ENCODE results near the gene PCDH15. TPM values are rescaled to one million over a fixed set of nuclear protein-coding genes. Genes with fewer than 3 reads are reported as not detected.

PCDH15 gene
- total RNA-seq, 1 experiment from 2014 or later, result 0.59 TPM

DNA sequence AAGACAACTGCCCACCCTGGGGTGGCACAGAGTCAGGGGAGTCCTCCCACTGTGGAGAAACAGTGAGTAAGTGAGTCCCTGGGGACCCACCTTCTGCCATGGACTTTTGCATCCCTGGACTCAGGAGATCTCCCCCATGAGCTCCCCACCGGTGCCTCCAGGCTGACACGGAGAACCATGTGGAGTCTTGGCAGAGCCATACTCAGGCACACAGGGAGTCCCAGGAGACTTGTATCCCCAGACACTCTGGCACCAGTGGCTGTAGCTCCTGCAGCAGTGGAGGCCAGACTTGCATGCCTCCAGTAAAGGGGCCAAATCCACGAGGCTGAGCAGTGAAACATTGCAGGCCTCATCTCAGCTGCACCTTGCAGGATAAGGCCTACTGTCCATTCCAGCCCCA, 791.4 kb downstream of the PCDH15 start:
- no peaks in the 10 kb centered on the region for H3K36me3 Mint-ChIP-seq
- TF ChIP-seq NFYB (CRISPR knock-in tag; conservative IDR thresholded peaks at IDR 0.05; ENCODE audit: low read depth) (no peak), NR2C2 (CRISPR knock-in tag; IDR thresholded peaks at IDR 0.05) (no peak), ZNF263 (CRISPR knock-in tag; IDR thresholded peaks at IDR 0.05; ENCODE audit: low read depth) (no peak), PRRX2 (CRISPR knock-in tag; IDR thresholded peaks at IDR 0.05) (no peak), SMAD4 (CRISPR knock-in tag; IDR thresholded peaks at IDR 0.05) (no peak), RORB (CRISPR knock-in tag; IDR thresholded peaks at IDR 0.05) (no peak)
- TF ChIP-seq, protein P1, sequence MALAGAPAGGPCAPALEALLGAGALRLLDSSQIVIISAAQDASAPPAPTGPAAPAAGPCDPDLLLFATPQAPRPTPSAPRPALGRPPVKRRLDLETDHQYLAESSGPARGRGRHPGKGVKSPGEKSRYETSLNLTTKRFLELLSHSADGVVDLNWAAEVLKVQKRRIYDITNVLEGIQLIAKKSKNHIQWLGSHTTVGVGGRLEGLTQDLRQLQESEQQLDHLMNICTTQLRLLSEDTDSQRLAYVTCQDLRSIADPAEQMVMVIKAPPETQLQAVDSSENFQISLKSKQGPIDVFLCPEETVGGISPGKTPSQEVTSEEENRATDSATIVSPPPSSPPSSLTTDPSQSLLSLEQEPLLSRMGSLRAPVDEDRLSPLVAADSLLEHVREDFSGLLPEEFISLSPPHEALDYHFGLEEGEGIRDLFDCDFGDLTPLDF (CRISPR knock-in tag; IDR thresholded peaks at IDR 0.05), result no peak
- no peaks in the 10 kb centered on the region for H3K4me1 Mint-ChIP-seq
- no peak overlapping the region for H3K27ac Mint-ChIP-seq
- H3K27me3 Mint-ChIP-seq (ENCODE audit: low read depth), result no peaks in the 10 kb centered on the region
- ChIA-PET POLR2A (no interaction called here), CTCF (no interaction called here)
- ATAC-seq (no peak), DNase-seq (ENCODE audit: low spot score) (no peak)
- no peak overlapping the region for H3K4me3 Mint-ChIP-seq
- peaks cover 27% of the 10 kb centered on the region for H3K9me3 Mint-ChIP-seq

DNA sequence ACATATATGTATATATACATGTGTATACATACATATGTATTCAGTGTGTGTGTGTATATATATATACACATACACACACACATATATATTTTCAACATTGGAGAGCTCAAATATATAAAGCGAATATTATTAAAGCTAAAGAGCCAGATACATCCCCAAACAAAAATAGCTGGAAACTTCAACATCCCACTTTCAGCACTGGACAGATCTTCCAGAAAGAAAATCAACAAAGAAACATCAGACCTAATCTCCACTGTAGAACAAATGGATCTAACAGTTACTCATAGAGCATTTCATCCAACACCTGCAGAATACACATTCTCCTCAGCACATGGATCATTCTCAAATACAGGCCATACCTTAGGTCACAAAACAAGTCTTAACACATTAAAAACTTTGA, 799.0 kb downstream of the PCDH15 start:
- no peak overlapping the region for H3K27ac Mint-ChIP-seq
- no peaks in the 10 kb centered on the region for H3K4me1 Mint-ChIP-seq
- H3K9me3 Mint-ChIP-seq, result peaks cover 12% of the 10 kb centered on the region
- no peaks in the 10 kb centered on the region for H3K36me3 Mint-ChIP-seq
- TF ChIP-seq PRRX2 (CRISPR knock-in tag; IDR thresholded peaks at IDR 0.05) (no peak), HMGA2 (CRISPR knock-in tag; IDR thresholded peaks at IDR 0.05) (no peak), ETV6 (CRISPR knock-in tag; IDR thresholded peaks at IDR 0.05) (no peak), GABPB1 (CRISPR knock-in tag; IDR thresholded peaks at IDR 0.05) (no peak), NFYB (CRISPR knock-in tag; conservative IDR thresholded peaks at IDR 0.05; ENCODE audit: low read depth) (no peak), ATF1 (CRISPR knock-in tag; IDR thresholded peaks at IDR 0.05) (no peak), FOXP1 (CRISPR knock-in tag; IDR thresholded peaks at IDR 0.05; ENCODE audit: borderline replicate concordance) (no peak), ZBTB21 (CRISPR knock-in tag; IDR thresholded peaks at IDR 0.05; ENCODE audit: borderline replicate concordance) (no peak), TEAD4 (CRISPR knock-in tag; IDR thresholded peaks at IDR 0.05) (no peak), GTF2I (CRISPR knock-in tag; conservative IDR thresholded peaks at IDR 0.05) (no peak), ZNF423 (CRISPR knock-in tag; IDR thresholded peaks at IDR 0.05) (no peak)
- TF ChIP-seq, protein P2, sequence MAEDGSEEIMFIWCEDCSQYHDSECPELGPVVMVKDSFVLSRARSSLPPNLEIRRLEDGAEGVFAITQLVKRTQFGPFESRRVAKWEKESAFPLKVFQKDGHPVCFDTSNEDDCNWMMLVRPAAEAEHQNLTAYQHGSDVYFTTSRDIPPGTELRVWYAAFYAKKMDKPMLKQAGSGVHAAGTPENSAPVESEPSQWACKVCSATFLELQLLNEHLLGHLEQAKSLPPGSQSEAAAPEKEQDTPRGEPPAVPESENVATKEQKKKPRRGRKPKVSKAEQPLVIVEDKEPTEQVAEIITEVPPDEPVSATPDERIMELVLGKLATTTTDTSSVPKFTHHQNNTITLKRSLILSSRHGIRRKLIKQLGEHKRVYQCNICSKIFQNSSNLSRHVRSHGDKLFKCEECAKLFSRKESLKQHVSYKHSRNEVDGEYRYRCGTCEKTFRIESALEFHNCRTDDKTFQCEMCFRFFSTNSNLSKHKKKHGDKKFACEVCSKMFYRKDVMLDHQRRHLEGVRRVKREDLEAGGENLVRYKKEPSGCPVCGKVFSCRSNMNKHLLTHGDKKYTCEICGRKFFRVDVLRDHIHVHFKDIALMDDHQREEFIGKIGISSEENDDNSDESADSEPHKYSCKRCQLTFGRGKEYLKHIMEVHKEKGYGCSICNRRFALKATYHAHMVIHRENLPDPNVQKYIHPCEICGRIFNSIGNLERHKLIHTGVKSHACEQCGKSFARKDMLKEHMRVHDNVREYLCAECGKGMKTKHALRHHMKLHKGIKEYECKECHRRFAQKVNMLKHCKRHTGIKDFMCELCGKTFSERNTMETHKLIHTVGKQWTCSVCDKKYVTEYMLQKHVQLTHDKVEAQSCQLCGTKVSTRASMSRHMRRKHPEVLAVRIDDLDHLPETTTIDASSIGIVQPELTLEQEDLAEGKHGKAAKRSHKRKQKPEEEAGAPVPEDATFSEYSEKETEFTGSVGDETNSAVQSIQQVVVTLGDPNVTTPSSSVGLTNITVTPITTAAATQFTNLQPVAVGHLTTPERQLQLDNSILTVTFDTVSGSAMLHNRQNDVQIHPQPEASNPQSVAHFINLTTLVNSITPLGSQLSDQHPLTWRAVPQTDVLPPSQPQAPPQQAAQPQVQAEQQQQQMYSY (CRISPR knock-in tag; IDR thresholded peaks at IDR 0.05), result no peak
- H3K27me3 Mint-ChIP-seq (ENCODE audit: low read depth), result no peaks in the 10 kb centered on the region
- ChIA-PET POLR2A (no interaction called here), CTCF (no interaction called here)
- H3K4me3 Mint-ChIP-seq, result no peak overlapping the region
- no peak for ATAC-seq
- no peak for DNase-seq (ENCODE audit: low spot score)

DNA sequence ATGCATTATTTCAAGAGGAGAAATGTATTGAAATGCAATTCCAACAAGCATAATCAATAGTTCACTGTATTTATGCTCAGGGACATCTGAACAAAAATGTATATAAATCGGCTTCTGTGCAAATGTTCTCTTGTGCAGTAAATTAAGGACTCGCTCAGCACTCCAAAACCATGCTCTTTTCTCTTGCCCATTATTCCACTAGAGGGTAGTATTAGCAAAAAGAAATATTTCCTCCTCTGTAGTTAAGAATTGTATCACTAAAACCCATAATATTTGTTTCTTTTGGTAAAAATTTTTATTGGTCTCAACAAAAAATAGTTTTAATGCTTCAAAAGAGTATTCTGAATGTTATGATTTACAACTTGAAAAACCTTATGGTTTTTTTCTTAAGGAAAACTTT, 803.1 kb downstream of the PCDH15 start:
- H3K4me3 Mint-ChIP-seq, result no peak overlapping the region
- no peak overlapping the region for H3K27ac Mint-ChIP-seq
- ChIA-PET POLR2A (no interaction called here), CTCF (no interaction called here)
- no peaks in the 10 kb centered on the region for H3K36me3 Mint-ChIP-seq
- no peaks in the 10 kb centered on the region for H3K9me3 Mint-ChIP-seq
- no peaks in the 10 kb centered on the region for H3K27me3 Mint-ChIP-seq (ENCODE audit: low read depth)
- H3K4me1 Mint-ChIP-seq, result no peaks in the 10 kb centered on the region; the same call in 1 of the 2 replicates
- DNase-seq (ENCODE audit: low spot score) (no peak), ATAC-seq (no peak)
- TF ChIP-seq GABPB1 (CRISPR knock-in tag; IDR thresholded peaks at IDR 0.05), result no peak
- no peak for TF ChIP-seq JAZF1 (CRISPR knock-in tag; IDR thresholded peaks at IDR 0.05)

DNA sequence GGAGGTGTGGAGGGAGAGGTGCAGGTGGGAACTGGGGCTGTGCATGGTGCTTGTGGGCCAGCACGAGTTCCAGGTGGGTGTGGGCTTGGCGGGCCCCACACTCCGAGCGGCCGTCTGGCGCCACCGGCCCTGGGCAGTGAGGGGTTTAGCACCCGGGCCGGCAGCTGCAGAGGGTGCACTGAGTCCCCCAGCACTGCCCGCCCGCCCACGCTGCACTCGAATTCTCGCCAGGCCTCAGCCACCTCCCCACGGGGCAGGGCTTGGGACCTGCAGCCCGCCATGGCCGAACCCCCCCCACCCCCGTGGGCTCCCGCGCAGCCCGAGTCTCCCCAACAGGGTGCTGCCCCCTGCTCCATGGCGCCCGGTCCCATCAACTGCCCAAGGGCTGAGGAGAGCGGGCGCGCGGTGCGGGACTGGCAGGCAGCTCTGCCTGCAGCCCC, 810.2 kb downstream of the PCDH15 start:
- H3K27ac Mint-ChIP-seq, result no peak overlapping the region
- POLR2A ChIA-PET, result no interaction called here
- ATAC-seq, result no peak
- H3K36me3 Mint-ChIP-seq, result peaks cover 27% of the 10 kb centered on the region
- no peak overlapping the region for H3K4me3 Mint-ChIP-seq
- no peak for DNase-seq (ENCODE audit: low spot score)
- CTCF ChIA-PET, result no interaction called here
- H3K27me3 Mint-ChIP-seq (ENCODE audit: low read depth), result no peaks in the 10 kb centered on the region
- peaks cover 43% of the 10 kb centered on the region for H3K9me3 Mint-ChIP-seq
- peaks cover 3% of the 10 kb centered on the region for H3K4me1 Mint-ChIP-seq
- TF ChIP-seq, protein P3, sequence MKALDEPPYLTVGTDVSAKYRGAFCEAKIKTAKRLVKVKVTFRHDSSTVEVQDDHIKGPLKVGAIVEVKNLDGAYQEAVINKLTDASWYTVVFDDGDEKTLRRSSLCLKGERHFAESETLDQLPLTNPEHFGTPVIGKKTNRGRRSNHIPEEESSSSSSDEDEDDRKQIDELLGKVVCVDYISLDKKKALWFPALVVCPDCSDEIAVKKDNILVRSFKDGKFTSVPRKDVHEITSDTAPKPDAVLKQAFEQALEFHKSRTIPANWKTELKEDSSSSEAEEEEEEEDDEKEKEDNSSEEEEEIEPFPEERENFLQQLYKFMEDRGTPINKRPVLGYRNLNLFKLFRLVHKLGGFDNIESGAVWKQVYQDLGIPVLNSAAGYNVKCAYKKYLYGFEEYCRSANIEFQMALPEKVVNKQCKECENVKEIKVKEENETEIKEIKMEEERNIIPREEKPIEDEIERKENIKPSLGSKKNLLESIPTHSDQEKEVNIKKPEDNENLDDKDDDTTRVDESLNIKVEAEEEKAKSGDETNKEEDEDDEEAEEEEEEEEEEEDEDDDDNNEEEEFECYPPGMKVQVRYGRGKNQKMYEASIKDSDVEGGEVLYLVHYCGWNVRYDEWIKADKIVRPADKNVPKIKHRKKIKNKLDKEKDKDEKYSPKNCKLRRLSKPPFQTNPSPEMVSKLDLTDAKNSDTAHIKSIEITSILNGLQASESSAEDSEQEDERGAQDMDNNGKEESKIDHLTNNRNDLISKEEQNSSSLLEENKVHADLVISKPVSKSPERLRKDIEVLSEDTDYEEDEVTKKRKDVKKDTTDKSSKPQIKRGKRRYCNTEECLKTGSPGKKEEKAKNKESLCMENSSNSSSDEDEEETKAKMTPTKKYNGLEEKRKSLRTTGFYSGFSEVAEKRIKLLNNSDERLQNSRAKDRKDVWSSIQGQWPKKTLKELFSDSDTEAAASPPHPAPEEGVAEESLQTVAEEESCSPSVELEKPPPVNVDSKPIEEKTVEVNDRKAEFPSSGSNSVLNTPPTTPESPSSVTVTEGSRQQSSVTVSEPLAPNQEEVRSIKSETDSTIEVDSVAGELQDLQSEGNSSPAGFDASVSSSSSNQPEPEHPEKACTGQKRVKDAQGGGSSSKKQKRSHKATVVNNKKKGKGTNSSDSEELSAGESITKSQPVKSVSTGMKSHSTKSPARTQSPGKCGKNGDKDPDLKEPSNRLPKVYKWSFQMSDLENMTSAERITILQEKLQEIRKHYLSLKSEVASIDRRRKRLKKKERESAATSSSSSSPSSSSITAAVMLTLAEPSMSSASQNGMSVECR (CRISPR knock-in tag; IDR thresholded peaks at IDR 0.05; ENCODE audit: borderline replicate concordance), result no peak
- no peak for TF ChIP-seq RELA (CRISPR knock-in tag; IDR thresholded peaks at IDR 0.05; ENCODE audit: borderline replicate concordance)
- TF ChIP-seq, protein P4, sequence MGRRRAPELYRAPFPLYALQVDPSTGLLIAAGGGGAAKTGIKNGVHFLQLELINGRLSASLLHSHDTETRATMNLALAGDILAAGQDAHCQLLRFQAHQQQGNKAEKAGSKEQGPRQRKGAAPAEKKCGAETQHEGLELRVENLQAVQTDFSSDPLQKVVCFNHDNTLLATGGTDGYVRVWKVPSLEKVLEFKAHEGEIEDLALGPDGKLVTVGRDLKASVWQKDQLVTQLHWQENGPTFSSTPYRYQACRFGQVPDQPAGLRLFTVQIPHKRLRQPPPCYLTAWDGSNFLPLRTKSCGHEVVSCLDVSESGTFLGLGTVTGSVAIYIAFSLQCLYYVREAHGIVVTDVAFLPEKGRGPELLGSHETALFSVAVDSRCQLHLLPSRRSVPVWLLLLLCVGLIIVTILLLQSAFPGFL (CRISPR knock-in tag; IDR thresholded peaks at IDR 0.05; ENCODE audit: borderline replicate concordance), result no peak

Data from WTC11 (cell line).